Activated CD4-positive, alpha-beta T cell treated with anti-CD3 and anti-CD28 coated beads, Interleukin-2, amount 50 U/mL, for 24 hours (primary cell): ENCODE data around the gene CREBBP.
"Not testable (repeated sequence)": the region's sequence is repeated elsewhere in the genome, so short reads cannot be mapped to it uniquely, and the experiment has no call there.

Experiments used
- DNase-seq, 2 donors: peaks; one replicate each; pipeline ENCODE4 v3.0.0-alpha.2; 2020; ENCODE audit warnings: low read depth in 1 of 2, low spot score in 1 of 2

CREBBP gene

GRCh38 chr16:3880623-3881498 lies at the start of gene CREBBP:
Gene CREBBP (minus strand): TSS chr16:3880713. CDS start chr16:3879916, 797 bp downstream.
- peak; percentile 73 to 74 for DNase-seq

- DNase-seq, result not testable (repeated sequence)
Observed at GRCh38 chr16:3927147-3927546, 46.6 kb upstream of the CREBBP start.

GRCh38 chr16:3924763-3925162 lies 44.2 kb upstream of the CREBBP start:
- DNase-seq, result no peak

GRCh38 chr16:3922241-3922640 lies 41.7 kb upstream of the CREBBP start:
- DNase-seq, result no peak

- no peak for DNase-seq
Observed at GRCh38 chr16:3920206-3920605, 39.7 kb upstream of the CREBBP start.

- DNase-seq, result no peak
Observed at GRCh38 chr16:3919413-3919812, 38.9 kb upstream of the CREBBP start.

- DNase-seq, result no peak
Observed at GRCh38 chr16:3915426-3916260, 35.1 kb upstream of the CREBBP start.

GRCh38 chr16:3912897-3913296 lies 32.4 kb upstream of the CREBBP start:
- no peak for DNase-seq

GRCh38 chr16:3912373-3912772 lies 31.9 kb upstream of the CREBBP start:
- DNase-seq, result no peak

- DNase-seq, result not testable (repeated sequence)
Observed at GRCh38 chr16:3911741-3912140, 31.2 kb upstream of the CREBBP start.

GRCh38 chr16:3909791-3910583 lies 29.5 kb upstream of the CREBBP start:
- no peak for DNase-seq

GRCh38 chr16:3908951-3909437 lies 28.5 kb upstream of the CREBBP start:
- DNase-seq, result no peak

- no peak for DNase-seq
Observed at GRCh38 chr16:3907586-3907985, 27.1 kb upstream of the CREBBP start.

GRCh38 chr16:3906363-3906762 lies 25.9 kb upstream of the CREBBP start:
- DNase-seq, result no peak

- DNase-seq, result no peak
Observed at GRCh38 chr16:3904875-3905274, 24.4 kb upstream of the CREBBP start.

GRCh38 chr16:3890091-3890490 lies 9.6 kb upstream of the CREBBP start:
- no peak for DNase-seq

- no peak for DNase-seq
Observed at GRCh38 chr16:3889059-3889458, 8.5 kb upstream of the CREBBP start.

- not testable (repeated sequence) for DNase-seq
Observed at GRCh38 chr16:3885999-3886398, 5.5 kb upstream of the CREBBP start.

GRCh38 chr16:3884398-3884797 lies 3.9 kb upstream of the CREBBP start:
- DNase-seq, result no peak

GRCh38 chr16:3882531-3882930 lies 2.0 kb upstream of the CREBBP start:
- no peak for DNase-seq

GRCh38 chr16:3881499-3881990 lies 1.0 kb upstream of the CREBBP start:
- DNase-seq, result no peak
